ENCODE data around the gene TCF7L2.

Gene TCF7L2

DNA sequence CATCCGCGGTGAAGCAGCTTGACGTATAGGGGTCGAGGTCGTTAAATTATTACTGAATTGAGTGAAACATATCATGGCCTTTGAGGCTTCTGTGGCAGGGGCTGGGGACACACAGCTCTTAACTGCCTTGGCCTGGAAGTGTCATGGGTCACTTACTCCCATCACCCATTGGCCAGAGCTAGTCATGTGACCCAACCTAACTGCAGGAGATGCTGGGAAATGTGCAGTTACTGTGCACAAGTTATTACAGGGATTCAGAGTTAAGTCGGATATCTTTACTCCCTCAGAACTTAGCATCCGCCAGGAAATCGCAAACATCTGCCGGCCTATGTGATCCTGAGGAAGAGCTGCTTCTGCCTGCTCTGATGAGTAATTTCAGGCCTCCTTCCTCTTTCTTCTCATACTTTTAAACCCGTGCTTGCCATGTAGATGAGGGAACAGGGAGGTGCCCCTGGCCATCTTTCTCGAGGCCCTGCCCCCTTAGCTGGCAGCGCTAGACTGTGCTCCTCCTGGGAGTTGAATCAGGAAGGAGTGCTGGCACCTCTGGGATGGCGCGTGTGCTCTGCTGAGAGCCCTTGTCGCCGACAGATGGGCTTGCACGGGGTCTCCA is 203.6 kb downstream of the TCF7L2 start:
- no peak overlapping the region for H3K4me3 Mint-ChIP-seq
- no peak overlapping the region for H3K27ac Mint-ChIP-seq
- no peak for DNase-seq (ENCODE audit: low spot score)
- H3K36me3 Mint-ChIP-seq (ENCODE audit: low read depth) = no peaks in the 10 kb centered on the region
- no peaks in the 10 kb centered on the region for H3K9me3 Mint-ChIP-seq
- H3K4me1 Mint-ChIP-seq (ENCODE audit: low read depth) = no peaks in the 10 kb centered on the region
- no peaks in the 10 kb centered on the region for H3K27me3 Mint-ChIP-seq (ENCODE audit: low read depth)

DNA sequence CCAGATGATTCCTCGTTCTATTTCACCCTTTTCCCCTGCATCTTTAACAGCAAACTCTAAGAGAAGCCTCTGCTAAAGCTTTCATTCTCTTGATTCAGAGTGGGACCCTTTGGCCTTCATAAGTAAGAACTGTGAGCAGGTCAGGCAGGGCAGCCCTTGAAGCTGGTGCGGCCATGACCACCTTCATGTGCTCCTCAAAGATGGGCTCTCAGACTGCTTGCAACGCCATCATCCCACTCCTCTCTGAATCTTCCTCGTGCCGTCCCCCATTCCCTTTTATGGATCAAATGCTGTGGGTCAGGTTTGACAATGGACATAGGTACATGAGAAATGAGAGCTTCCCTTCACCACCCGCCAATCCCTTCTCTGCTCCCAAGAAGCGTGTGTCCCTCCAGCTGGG is 207.4 kb downstream of the TCF7L2 start:
- Mint-ChIP-seq H3K27me3 (ENCODE audit: low read depth) (no peaks in the 10 kb centered on the region), H3K9me3 (no peaks in the 10 kb centered on the region), H3K4me3 (no peak overlapping the region), H3K36me3 (ENCODE audit: low read depth) (no peaks in the 10 kb centered on the region), H3K4me1 (ENCODE audit: low read depth) (no peaks in the 10 kb centered on the region), H3K27ac (no peak overlapping the region)
- DNase-seq (ENCODE audit: low spot score) = no peak

DNA sequence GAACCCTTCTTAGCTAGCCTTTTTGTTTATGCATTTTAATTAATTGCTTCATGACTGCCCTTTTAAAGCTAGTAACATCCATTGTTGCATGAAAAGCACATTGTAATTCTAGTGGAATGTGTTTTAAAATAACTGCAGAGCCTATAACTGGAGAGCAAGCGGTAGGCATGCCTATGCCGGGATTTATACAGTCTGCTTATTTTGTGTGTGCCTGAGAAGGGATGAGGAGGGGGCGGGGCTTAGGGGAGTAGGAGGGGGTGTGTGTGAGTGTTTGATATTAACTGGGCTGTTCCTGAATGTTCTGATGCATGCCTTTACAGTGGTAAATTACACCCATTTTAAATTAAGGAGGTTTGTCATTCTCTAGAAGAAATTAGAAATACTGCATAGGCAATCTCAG is 208.1 kb downstream of the TCF7L2 start:
- no peaks in the 10 kb centered on the region for H3K9me3 Mint-ChIP-seq
- no peaks in the 10 kb centered on the region for H3K4me1 Mint-ChIP-seq (ENCODE audit: low read depth)
- H3K4me3 Mint-ChIP-seq = no peak overlapping the region
- no peak overlapping the region for H3K27ac Mint-ChIP-seq
- H3K27me3 Mint-ChIP-seq (ENCODE audit: low read depth) = no peaks in the 10 kb centered on the region
- H3K36me3 Mint-ChIP-seq (ENCODE audit: low read depth) = no peaks in the 10 kb centered on the region
- no peak for DNase-seq (ENCODE audit: low spot score)

DNA sequence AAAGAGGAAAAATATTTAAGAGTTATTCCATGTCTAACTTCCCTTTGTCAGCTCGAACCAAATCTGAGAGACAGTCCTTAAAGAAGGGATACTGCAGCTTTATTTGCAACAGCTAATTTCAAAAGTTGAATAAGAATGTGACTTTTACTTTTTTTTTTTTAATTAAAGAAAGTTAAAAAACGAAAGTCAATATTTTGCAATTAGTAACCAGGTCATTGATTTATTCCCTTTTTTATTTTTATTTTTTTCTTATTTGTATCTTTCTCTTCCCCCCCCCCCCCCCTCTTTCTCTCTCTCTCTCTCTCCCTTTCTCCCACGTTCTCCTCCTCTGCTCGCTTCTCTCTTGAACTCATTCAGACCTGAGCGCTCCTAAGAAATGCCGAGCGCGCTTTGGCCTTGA is 209.5 kb downstream of the TCF7L2 start:
- H3K36me3 Mint-ChIP-seq (ENCODE audit: low read depth) = no peaks in the 10 kb centered on the region
- no peak for DNase-seq (ENCODE audit: low spot score)
- no peaks in the 10 kb centered on the region for H3K4me1 Mint-ChIP-seq (ENCODE audit: low read depth)
- no peaks in the 10 kb centered on the region for H3K9me3 Mint-ChIP-seq
- H3K27ac Mint-ChIP-seq = no peak overlapping the region
- no peak overlapping the region for H3K4me3 Mint-ChIP-seq
- no peaks in the 10 kb centered on the region for H3K27me3 Mint-ChIP-seq (ENCODE audit: low read depth)

DNA sequence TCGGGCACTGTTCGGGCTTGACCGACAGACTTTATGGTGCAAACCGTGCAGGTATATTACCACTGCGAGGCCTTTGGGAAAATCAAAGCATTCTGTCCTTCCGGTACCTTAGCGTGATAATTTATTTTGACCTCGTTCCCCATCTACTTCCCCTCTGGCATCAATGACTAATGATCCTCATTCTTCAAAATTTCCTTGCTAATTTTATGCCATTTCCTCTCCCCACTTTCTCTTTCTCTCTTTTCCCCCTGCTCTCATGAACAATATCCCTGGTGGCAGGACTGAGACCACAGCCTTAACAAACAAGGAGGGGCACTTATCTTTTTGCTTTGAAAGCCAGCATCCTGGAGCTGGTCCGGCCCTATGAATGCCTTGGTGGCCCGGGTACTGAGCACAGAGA is 210.6 kb downstream of the TCF7L2 start:
- Mint-ChIP-seq H3K4me1 (ENCODE audit: low read depth) (no peaks in the 10 kb centered on the region), H3K36me3 (ENCODE audit: low read depth) (no peaks in the 10 kb centered on the region), H3K9me3 (no peaks in the 10 kb centered on the region), H3K27me3 (ENCODE audit: low read depth) (no peaks in the 10 kb centered on the region), H3K4me3 (no peak overlapping the region), H3K27ac (no peak overlapping the region)
- DNase-seq (ENCODE audit: low spot score) = no peak

DNA sequence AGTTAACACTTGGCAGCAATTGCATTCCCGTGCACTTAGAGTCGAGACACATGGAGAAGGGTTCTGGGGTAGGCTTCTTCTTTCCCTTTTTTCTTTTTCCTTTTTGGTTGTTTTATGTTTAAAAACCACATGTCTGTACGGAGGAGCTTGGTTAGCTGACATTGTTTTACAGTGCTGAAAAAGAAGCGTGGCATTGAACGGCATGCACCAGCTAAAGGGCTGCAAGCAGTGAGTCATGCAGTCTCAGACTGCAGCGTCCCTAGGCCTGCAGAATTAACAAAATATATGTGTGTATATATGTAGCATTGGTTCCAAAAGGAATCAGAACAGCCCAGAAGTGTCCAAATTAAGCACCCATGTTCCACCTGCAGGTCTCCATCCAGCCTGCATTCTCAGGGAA is 211.0 kb downstream of the TCF7L2 start:
- Mint-ChIP-seq H3K27me3 (ENCODE audit: low read depth) (no peaks in the 10 kb centered on the region), H3K4me1 (ENCODE audit: low read depth) (no peaks in the 10 kb centered on the region), H3K27ac (no peak overlapping the region), H3K36me3 (ENCODE audit: low read depth) (no peaks in the 10 kb centered on the region), H3K9me3 (no peaks in the 10 kb centered on the region), H3K4me3 (no peak overlapping the region)
- DNase-seq (ENCODE audit: low spot score) = no peak

DNA sequence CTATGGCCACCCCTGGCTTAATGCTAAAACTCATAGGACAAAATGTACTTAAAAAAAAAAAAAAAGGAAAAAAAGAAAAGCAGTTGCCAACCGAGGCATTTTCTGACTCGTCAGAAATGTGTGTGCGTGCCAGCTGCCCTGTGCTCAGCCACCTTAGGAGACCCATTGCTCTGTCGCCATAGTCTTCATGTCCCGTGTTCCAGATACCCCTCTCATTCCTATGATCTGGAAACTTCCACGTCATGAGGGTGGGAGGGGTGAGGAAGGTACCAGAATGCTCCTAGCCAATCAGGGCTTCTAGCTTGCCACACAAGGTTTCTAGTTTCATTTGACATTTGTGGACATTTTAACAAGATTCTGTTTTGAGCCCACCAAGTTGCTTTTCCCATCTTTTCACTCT is 212.9 kb downstream of the TCF7L2 start:
- DNase-seq (ENCODE audit: low spot score) = no peak
- Mint-ChIP-seq H3K4me1 (ENCODE audit: low read depth) (no peaks in the 10 kb centered on the region), H3K36me3 (ENCODE audit: low read depth) (no peaks in the 10 kb centered on the region), H3K4me3 (no peak overlapping the region), H3K27me3 (ENCODE audit: low read depth) (no peaks in the 10 kb centered on the region), H3K27ac (no peak overlapping the region), H3K9me3 (no peaks in the 10 kb centered on the region)

DNA sequence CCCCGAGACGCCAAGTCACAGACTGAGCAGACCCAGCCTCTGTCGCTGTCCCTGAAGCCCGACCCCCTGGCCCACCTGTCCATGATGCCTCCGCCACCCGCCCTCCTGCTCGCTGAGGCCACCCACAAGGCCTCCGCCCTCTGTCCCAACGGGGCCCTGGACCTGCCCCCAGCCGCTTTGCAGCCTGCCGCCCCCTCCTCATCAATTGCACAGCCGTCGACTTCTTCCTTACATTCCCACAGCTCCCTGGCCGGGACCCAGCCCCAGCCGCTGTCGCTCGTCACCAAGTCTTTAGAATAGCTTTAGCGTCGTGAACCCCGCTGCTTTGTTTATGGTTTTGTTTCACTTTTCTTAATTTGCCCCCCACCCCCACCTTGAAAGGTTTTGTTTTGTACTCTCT is 215.6 kb downstream of the TCF7L2 start:
- no peaks in the 10 kb centered on the region for H3K9me3 Mint-ChIP-seq
- H3K27ac Mint-ChIP-seq = no peak overlapping the region
- no peak for DNase-seq (ENCODE audit: low spot score)
- H3K36me3 Mint-ChIP-seq (ENCODE audit: low read depth) = no peaks in the 10 kb centered on the region
- no peak overlapping the region for H3K4me3 Mint-ChIP-seq
- H3K27me3 Mint-ChIP-seq (ENCODE audit: low read depth) = no peaks in the 10 kb centered on the region
- H3K4me1 Mint-ChIP-seq (ENCODE audit: low read depth) = peaks cover 2% of the 10 kb centered on the region

DNA sequence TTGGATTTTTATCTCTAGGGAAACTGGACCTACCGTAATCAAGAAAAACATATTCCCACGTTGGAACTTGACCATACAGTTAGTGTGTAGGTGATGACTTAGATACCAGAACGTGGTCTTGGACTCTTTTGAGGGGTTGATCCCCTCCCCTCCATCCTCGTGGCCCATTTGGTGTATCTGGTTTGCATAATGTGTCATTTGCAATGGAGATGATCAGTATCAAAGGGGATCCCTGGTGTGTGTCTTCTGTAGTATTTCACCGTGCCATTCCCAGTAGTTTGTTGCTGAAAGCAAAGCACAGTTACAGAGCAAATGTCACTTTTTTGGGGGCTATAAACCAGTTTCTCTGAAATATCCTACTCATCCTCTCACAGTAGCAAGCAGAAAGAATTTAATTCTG is 217.7 kb downstream of the TCF7L2 start:
- Mint-ChIP-seq H3K4me3 (no peak overlapping the region), H3K27ac (no peak overlapping the region)

DNA sequence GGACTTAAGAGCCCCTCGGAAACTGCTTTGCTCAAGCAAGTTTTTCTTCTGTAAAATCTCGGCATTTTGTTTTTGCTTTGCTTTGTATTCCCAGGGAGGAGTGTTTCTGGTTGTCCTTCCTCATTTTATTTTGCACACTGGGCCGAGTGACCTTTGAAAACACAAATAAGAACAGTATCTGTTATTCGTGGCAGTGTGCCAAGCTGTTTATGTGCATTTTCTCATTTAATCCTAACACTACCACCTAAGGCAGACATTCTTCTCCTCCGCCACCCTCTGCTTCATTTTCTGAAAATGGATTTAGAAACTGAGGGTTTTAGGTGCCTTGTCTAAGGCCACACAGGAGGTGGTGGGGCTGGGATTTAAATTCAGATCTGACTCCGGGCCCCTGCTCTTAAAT is 218.5 kb downstream of the TCF7L2 start:
- Mint-ChIP-seq H3K27me3 (ENCODE audit: low read depth) (peaks cover 4% of the 10 kb centered on the region), H3K27ac (no peak overlapping the region), H3K36me3 (ENCODE audit: low read depth) (no peaks in the 10 kb centered on the region), H3K4me1 (ENCODE audit: low read depth) (peaks cover 2% of the 10 kb centered on the region), H3K4me3 (no peak overlapping the region), H3K9me3 (no peaks in the 10 kb centered on the region)
- DNase-seq (ENCODE audit: low spot score) = no peak

More for the DNA sequence above, 217.7 kb downstream of the TCF7L2 start:
- Mint-ChIP-seq H3K4me1 (ENCODE audit: low read depth) (peaks cover 2% of the 10 kb centered on the region), H3K36me3 (ENCODE audit: low read depth) (no peaks in the 10 kb centered on the region), H3K9me3 (no peaks in the 10 kb centered on the region), H3K27me3 (ENCODE audit: low read depth) (peaks cover 2% of the 10 kb centered on the region)
- DNase-seq (ENCODE audit: low spot score) = no peak

DNA sequence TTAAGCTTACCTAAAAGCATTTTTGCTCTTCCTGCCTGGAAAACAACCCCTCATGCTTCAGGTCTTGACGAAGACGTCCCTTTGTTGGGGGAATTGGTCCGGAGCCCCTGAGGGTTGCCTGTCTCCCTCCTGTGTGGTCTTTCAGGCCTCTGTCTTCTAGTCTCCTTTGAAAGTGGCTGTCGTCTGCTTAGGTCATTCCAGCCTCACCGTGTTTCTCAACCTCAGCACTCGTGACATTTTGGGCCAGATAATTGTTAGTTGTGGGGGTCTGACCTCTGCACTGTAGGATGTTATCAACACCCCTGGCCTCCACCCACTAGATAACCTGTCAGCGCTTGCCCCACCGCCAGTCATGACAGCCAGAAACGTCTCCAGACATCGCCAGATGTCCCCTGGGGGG is 219.1 kb downstream of the TCF7L2 start:
- peaks cover 2% of the 10 kb centered on the region for H3K4me1 Mint-ChIP-seq (ENCODE audit: low read depth)
- H3K27me3 Mint-ChIP-seq (ENCODE audit: low read depth) = peaks cover 4% of the 10 kb centered on the region
- H3K27ac Mint-ChIP-seq = no peak overlapping the region
- H3K9me3 Mint-ChIP-seq = no peaks in the 10 kb centered on the region
- no peak for DNase-seq (ENCODE audit: low spot score)
- no peak overlapping the region for H3K4me3 Mint-ChIP-seq
- no peaks in the 10 kb centered on the region for H3K36me3 Mint-ChIP-seq (ENCODE audit: low read depth)

DNA sequence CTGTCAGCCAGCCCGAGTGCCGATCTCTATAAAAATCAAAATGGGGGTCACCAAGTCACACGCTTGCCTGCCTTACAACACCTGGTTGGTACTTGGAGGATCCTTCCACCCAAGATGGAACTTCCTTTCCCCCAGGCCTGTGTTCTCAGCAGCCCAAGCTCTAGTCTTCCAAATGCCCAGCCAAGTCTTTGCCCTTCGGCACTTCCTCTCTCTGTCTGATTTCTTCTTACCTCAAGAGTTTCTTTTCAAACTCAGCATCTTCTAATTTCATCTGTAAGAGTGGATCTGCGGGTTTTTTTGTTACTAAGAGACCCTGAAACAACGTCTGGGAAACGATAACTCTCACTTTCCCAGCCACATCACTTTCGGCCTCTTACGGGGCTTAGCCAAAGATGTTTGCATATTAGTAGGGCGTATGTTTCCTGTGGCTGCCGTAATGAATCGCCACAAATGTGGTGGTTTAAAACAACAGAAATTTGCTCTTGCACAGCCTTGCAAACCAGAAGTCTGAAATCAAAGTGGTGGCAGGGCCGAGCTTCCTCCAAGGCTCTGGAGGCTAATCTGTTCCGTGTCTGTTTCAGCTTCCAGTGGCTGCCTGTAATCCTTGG is 219.9 kb downstream of the TCF7L2 start:
- no peak overlapping the region for H3K4me3 Mint-ChIP-seq
- DNase-seq (ENCODE audit: low spot score) = no peak
- no peak overlapping the region for H3K27ac Mint-ChIP-seq
- no peaks in the 10 kb centered on the region for H3K9me3 Mint-ChIP-seq
- H3K4me1 Mint-ChIP-seq (ENCODE audit: low read depth) = peaks cover 2% of the 10 kb centered on the region
- H3K36me3 Mint-ChIP-seq (ENCODE audit: low read depth) = no peaks in the 10 kb centered on the region
- H3K27me3 Mint-ChIP-seq (ENCODE audit: low read depth) = peaks cover 4% of the 10 kb centered on the region

DNA sequence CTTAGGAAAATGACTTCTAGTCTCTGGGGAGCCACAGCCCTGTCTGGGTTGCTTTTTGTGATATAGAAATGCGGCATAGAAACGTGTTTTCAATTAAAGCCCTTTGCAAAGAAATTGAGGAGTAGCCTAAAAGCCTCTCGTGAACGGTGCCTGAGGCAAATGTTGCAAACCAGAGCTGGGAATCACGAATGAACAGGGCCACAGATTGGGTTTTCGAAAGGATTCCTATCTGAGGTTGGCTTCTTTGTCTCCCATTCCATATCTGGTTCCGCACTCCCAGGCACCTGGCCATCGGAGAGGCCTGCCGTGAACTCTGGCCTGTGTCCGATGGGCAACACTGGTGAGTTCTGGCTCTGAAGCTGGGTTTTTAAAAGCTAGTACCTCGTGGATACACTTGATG is 221.6 kb downstream of the TCF7L2 start:
- H3K27me3 Mint-ChIP-seq (ENCODE audit: low read depth) = peaks cover 4% of the 10 kb centered on the region
- no peak overlapping the region for H3K27ac Mint-ChIP-seq
- no peak for DNase-seq (ENCODE audit: low spot score)
- no peak overlapping the region for H3K4me3 Mint-ChIP-seq
- no peaks in the 10 kb centered on the region for H3K36me3 Mint-ChIP-seq (ENCODE audit: low read depth)
- no peaks in the 10 kb centered on the region for H3K9me3 Mint-ChIP-seq
- peaks cover 2% of the 10 kb centered on the region for H3K4me1 Mint-ChIP-seq (ENCODE audit: low read depth)

DNA sequence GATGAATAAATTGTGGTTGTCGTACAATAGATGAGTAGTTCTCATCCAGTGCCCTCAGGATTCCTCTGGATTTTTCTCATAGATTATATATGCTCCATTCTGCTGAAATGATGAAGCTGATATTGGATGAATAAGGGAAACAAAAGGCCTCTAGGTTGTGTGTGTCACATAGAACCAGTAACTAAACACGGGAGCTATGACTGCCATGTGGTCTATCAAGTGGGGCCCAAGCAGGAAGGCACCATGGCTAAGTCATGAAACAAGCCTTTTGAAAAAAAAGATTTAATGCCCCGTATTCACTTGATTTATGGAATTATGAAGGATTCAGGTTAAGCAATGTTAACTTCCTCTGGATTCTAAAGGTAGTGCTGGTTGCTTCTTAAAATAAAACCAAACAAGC is 225.1 kb downstream of the TCF7L2 start:
- H3K36me3 Mint-ChIP-seq (ENCODE audit: low read depth) = no peaks in the 10 kb centered on the region
- H3K4me3 Mint-ChIP-seq = no peak overlapping the region
- H3K27me3 Mint-ChIP-seq (ENCODE audit: low read depth) = peaks cover 4% of the 10 kb centered on the region
- no peak for DNase-seq (ENCODE audit: low spot score)
- H3K4me1 Mint-ChIP-seq (ENCODE audit: low read depth) = peaks cover 2% of the 10 kb centered on the region
- no peaks in the 10 kb centered on the region for H3K9me3 Mint-ChIP-seq
- H3K27ac Mint-ChIP-seq = no peak overlapping the region

Data from T-helper 2 cell treated with Interferon-gamma antibody and Interleukin-4, amounts not matched to agents 5 μg/mL and 100 μg/mL, for 36 hours (primary cell).